ENCODE measurements around the gene NEGR1.

The NEGR1 gene

DNA sequence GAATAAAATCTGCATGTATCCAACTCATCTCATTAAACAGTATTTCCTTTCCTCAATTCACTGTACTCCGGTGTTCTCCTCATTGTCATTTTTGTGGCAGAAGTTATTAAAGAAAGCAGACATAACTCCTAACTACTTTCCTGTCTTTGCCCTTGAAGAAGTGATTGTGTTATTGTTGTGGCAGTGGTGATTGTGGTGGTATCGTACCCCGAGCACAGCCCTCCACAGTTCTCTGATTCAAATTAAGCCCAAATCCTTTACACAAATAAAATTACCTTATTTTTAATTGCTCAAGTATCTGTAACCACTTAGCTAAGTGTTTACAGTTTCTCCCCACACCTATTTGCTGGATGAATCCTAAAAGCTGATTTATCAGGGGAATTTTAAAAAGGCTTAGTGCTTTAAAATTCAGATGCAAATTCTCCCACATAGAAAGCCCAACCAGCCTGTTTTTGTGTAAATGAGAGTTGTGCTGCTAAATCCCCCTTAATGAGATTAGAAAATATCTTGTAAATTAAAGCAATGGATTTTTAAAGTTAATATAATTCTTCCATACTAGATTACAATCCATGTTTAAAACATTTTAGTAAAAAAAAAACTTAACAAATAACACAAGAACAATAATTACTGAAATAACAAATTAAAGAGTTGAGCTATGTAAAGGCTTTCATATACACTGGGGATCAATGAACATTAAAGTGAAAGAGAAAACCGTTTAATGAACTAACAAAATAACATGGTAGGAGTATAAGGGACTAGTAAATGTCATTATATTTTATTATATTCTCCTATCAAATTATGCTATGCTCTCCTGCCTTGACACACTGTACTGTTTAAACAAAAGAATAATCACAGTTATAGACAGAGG is 259.0 kb downstream of the NEGR1 start:
- no peak for DNase-seq (ENCODE audit: low spot score)

- DNase-seq (ENCODE audit: low spot score), result no peak
Observed at GRCh38 chr1:72018562-72018961, 263.8 kb downstream of the NEGR1 start.

- no peak for DNase-seq (ENCODE audit: low spot score)
Observed at GRCh38 chr1:72015006-72015405, 267.3 kb downstream of the NEGR1 start.

DNA sequence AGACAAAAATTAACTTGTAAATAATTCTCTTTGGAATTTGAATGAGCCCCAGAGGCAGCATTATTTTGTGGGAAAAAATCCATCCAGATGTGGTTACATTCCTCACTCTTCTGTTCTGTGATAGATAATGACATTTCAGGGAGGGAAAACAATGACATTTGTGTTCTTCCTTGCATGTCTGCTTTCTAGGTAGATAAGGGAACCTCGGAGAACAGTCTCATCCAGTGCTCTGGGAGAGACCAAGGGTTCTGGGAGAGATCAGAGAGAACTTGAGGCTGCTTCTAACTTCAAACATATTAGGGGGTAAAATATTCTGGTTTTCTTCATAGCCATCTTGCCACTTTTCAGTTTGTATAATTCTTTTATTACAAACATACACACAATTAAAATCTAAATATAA is 269.2 kb downstream of the NEGR1 start:
- no peak for DNase-seq (ENCODE audit: low spot score)

DNA sequence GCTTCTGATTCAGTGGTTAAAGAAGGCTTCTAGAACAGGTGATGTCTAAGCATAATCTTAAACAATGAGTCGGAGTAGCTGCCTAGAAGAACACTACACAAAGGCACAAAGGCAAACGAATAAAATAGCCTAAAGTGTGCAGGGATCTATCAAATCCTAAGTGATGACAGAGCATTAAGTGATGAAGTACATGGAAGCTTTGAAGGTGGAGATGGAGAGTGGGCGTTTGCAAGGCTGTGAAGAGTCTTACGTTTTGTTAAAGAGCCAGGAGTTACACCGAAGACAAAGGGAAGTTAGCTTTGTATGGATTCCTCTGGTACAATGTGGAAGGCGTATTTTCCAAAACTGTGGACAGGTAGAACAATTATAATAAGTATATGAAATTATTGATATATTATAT is 270.6 kb downstream of the NEGR1 start:
- DNase-seq (ENCODE audit: low spot score), result no peak

DNA sequence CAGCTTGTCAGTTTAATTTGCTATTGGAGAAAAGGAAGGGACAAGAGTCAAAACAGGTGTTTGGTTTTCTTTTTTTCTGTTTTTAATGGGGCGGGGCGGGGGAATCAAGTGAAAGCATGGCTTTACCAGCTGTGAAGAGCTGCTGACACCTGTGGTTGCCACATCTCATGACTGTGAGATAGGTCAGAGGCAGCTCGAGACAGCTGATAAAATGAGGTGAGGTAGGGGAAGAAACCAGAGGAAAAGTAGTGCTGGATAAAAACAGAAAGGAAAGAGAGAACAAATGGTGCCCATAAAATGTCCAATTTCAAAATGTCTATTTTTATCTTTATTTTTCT is 272.3 kb downstream of the NEGR1 start:
- no peak for DNase-seq (ENCODE audit: low spot score)

- DNase-seq (ENCODE audit: low spot score), result no peak
Observed at GRCh38 chr1:72009173-72010093, 272.9 kb downstream of the NEGR1 start.

- no peak for DNase-seq (ENCODE audit: low spot score)
Observed at GRCh38 chr1:72007312-72007711, 275.0 kb downstream of the NEGR1 start.

- no peak for DNase-seq (ENCODE audit: low spot score)
Observed at GRCh38 chr1:72006092-72006491, 276.2 kb downstream of the NEGR1 start.

DNA sequence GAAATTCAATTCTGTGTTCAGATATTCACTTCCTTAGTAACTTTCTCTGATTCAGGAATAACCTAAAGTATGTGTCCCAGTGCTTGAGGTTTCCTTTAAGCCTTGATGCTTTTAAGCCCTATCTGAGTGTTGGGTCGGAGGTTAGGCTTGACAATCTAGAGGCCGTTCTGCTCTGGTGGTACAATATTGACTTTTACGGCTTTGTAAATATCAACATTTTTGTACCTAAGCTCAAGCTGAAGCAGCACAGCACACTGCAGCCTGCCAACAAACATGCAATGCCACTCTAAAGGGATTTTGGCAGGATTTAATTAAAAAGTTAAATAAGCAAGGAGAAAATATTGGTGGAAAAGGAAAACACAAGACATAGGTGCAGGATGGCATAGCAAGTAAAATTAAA is 279.2 kb downstream of the NEGR1 start:
- no peak for DNase-seq (ENCODE audit: low spot score)

DNA sequence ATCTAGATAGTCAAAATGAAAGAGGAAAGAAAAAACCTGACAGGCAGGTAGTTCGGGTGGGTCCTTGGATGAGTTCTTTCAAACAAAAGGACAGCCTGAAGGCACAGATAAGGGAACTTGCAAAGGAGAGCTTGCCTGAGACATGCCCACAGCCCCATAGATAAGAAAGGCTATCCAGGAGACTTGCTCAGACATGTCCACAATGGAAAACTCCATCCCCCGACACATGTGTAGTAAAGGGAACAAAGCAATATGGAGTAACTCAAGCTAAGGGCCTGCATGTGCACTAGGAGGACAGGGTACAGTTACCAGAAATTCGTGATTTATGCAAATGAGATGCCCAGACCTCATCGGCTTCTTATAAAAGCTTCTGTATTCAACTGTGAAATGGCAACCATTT is 281.5 kb downstream of the NEGR1 start:
- DNase-seq (ENCODE audit: low spot score), result no peak

DNA sequence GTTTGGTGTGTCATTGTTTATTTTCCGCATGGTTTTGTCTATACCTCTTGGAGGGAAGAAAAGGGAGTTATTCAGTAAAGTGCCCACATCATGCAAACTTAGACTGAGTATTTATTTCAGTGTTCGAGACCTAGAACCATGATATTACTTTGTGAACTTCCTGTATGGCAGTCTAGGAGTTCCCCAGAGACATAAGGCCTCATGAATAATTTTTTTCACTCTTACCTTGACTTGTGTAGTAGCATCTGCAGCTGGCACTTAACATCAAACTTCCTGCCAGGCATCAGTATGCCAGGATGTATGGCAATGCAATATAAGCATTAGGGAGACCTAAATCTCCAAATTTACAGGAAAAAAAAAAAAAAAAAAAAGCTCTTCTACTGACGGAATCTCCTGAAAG is 287.7 kb downstream of the NEGR1 start:
- no peak for DNase-seq (ENCODE audit: low spot score)

DNA sequence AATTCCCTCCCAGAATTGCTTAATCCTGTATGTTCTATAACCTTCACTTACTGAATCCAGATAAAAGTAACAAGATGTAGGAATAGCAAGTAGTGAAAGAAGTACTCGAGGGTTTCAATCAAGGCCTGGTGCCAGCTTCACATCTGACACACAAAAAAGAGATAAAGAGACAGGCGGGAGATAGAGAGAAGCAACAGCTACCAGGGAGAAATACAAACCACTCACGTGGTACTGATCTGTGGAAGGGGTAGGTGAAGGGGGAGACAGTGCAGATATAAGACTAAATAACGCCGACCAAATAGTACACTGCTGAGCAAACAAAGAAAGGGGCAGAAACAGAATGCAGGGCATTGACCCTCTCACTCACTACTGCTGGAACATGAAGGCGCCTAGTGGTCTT is 295.2 kb downstream of the NEGR1 start:
- DNase-seq (ENCODE audit: low spot score), result no peak

- DNase-seq (ENCODE audit: low spot score), result no peak
Observed at GRCh38 chr1:71986160-71986559, 296.2 kb downstream of the NEGR1 start.

- no peak for DNase-seq (ENCODE audit: low spot score)
Observed at GRCh38 chr1:71980556-71980955, 301.8 kb downstream of the NEGR1 start.

GRCh38 chr1:71979882-71980281 is 302.5 kb downstream of the NEGR1 start:
- no peak for DNase-seq (ENCODE audit: low spot score)

DNA sequence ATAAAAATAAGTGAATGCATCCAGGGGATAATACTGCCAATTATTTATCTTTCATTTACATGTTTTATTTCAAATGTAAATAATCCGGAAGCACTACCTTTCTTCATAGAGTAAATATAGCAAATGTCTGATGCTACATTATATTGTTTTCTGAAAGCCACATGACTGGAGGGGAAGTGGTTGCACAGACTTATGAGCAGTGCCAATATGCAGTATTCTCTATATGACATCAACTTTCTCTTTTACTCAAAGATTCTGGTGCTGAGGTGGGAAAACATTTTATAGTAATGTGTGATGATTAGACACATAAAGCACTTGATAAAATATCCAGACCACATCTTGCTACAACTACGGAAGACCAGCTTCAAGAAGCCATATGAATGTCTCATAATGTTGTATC is 314.7 kb downstream of the NEGR1 start:
- DNase-seq (ENCODE audit: low spot score), result no peak

- DNase-seq (ENCODE audit: low spot score), result no peak
Observed at GRCh38 chr1:71964188-71964587, 318.2 kb downstream of the NEGR1 start.

GRCh38 chr1:71956613-71957285 is 325.6 kb downstream of the NEGR1 start:
- DNase-seq (ENCODE audit: low spot score), result no peak

DNA sequence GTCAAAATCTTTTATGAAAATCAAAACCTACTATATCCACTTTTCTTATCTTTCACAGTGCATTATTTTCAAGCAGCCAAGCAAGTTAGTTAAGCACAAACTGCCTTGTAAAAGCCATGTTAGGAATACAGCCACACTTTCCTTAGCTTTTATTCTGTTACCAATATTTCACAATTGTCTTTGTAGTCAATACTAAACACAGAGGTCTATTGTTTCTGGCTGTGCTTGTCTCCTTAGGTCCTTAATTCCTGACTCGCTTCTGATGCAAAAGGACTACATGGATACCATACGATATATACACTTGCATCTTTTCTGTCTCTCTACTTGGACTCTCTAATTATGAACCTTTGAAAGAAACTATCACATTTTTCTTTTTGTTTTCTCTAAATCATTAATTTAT is 331.8 kb downstream of the NEGR1 start:
- DNase-seq (ENCODE audit: low spot score), result no peak

DNA sequence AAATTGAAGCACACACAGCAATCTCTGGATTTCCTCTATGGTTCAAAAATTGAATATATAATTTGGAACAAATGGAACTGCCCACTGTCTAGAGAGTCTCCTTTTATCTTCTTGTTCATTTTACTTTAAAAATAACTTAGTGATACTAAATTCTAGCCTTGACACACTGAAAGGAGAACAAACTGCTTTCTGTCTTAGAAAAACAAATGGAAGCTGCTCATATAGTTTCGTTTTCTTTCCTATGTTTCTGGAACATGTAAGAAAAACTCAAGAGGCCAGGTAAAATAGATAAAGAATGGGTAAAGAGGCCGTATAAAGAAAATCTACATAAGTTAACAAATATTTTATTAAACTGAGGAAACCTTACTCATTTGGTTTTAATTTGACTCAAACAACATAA is 332.7 kb downstream of the NEGR1 start:
- DNase-seq (ENCODE audit: low spot score), result no peak

GRCh38 chr1:71948561-71948960 is 333.8 kb downstream of the NEGR1 start:
- DNase-seq (ENCODE audit: low spot score), result no peak

- DNase-seq (ENCODE audit: low spot score), result peak; percentile 5
Observed at GRCh38 chr1:71944006-71944405, 338.3 kb downstream of the NEGR1 start.
